Embryonic facial prominence (tissue), 1 donor: Measurements from ENCODE around the gene NALCN.

Source experiments
- DNase-seq: peaks from one replicate; pipeline ENCODE4 v3.0.0-alpha.2; 2016; ENCODE audit errors: extremely low spot score

Gene NALCN

GRCh38 chr13:101415358-101416174 is 742 bp downstream of the NALCN start:
- no peak for DNase-seq

GRCh38 chr13:101412076-101412475 is 4.2 kb downstream of the NALCN start:
- DNase-seq, result no peak

GRCh38 chr13:101408992-101409656 is 7.2 kb downstream of the NALCN start:
- no peak for DNase-seq

- no peak for DNase-seq
These were observed 8.2 kb downstream of the NALCN start for GRCh38 chr13:101408154-101408553.

GRCh38 chr13:101406791-101407190 is 9.5 kb downstream of the NALCN start:
- DNase-seq, result no peak

GRCh38 chr13:101401196-101401595 is 15.1 kb downstream of the NALCN start:
- no peak for DNase-seq

- DNase-seq, result no peak
These were observed 16.9 kb downstream of the NALCN start for GRCh38 chr13:101399365-101399764.

GRCh38 chr13:101398920-101399319 is 17.4 kb downstream of the NALCN start:
- DNase-seq, result no peak

- DNase-seq, result no peak
These were observed 18.1 kb downstream of the NALCN start for GRCh38 chr13:101398191-101398590.

GRCh38 chr13:101397742-101398141 is 18.6 kb downstream of the NALCN start:
- DNase-seq, result no peak

GRCh38 chr13:101394605-101395004 is 21.7 kb downstream of the NALCN start:
- DNase-seq, result no peak

- no peak for DNase-seq
These were observed 23.2 kb downstream of the NALCN start for GRCh38 chr13:101393140-101393539.

GRCh38 chr13:101390461-101390860 is 25.8 kb downstream of the NALCN start:
- no peak for DNase-seq

- no peak for DNase-seq
These were observed 31.4 kb downstream of the NALCN start for GRCh38 chr13:101384929-101385328.

- DNase-seq, result no peak
These were observed 32.7 kb downstream of the NALCN start for GRCh38 chr13:101383595-101383994.

GRCh38 chr13:101382701-101383100 is 33.6 kb downstream of the NALCN start:
- no peak for DNase-seq

- DNase-seq, result no peak
These were observed 34.2 kb downstream of the NALCN start for GRCh38 chr13:101382086-101382485.

GRCh38 chr13:101360525-101360924 is 55.8 kb downstream of the NALCN start:
- no peak for DNase-seq

GRCh38 chr13:101354895-101355294 is 61.4 kb downstream of the NALCN start:
- no peak for DNase-seq

GRCh38 chr13:101346942-101347728 is 69.2 kb downstream of the NALCN start:
- no peak for DNase-seq

GRCh38 chr13:101346161-101346560 is 70.1 kb downstream of the NALCN start:
- DNase-seq, result no peak

GRCh38 chr13:101343128-101343787 is 73.0 kb downstream of the NALCN start:
- no peak for DNase-seq
